IgD-negative memory B cell (primary cell): ENCODE results near the gene GPR107. TPM values are rescaled to one million over a fixed set of nuclear protein-coding genes. Genes with fewer than 3 reads are reported as not detected.

Experiments
- H3K27ac Mint-ChIP-seq, 3 donors: one replicate each; pipeline ENCODE4 v1.8.0; 2020 to 2022; ENCODE audit warnings: mild to moderate bottlenecking in 3 of 3, mixed read lengths in 3 of 3, moderate library complexity in 1 of 3
- H3K27me3 Mint-ChIP-seq: one replicate; pipeline ENCODE4 v1.8.0; 2021; ENCODE audit warnings: mixed read lengths
- H3K36me3 Mint-ChIP-seq: one replicate; pipeline ENCODE4 v1.8.0; 2020; ENCODE audit warnings: mild to moderate bottlenecking, mixed read lengths
- H3K4me1 Mint-ChIP-seq, 3 donors: one replicate each; pipeline ENCODE4 v1.8.0; 2020 to 2022; ENCODE audit warnings: mixed read lengths in 3 of 3, mild to moderate bottlenecking in 1 of 3
- H3K4me3 Mint-ChIP-seq, 4 donors: one replicate each; pipeline ENCODE4 v1.8.0; 2020 to 2022; ENCODE audit warnings: mild to moderate bottlenecking in 4 of 4, mixed read lengths in 4 of 4, moderate library complexity in 3 of 4
- H3K9me3 Mint-ChIP-seq, 3 donors: one replicate each; pipeline ENCODE4 v1.8.0; 2020 to 2021; ENCODE audit warnings: mixed read lengths in 3 of 3, mild to moderate bottlenecking in 1 of 3
- polyA plus RNA-seq: library from polyadenylated mRNA; unstranded; fragments of 300-500 nt; fragmentation: Illumina TruSeq; gene quantifications from one replicate; pipeline ENCODE4 v1.2.3, GENCODE V29; 2021

Gene GPR107
- polyA plus RNA-seq, 1 donor from 2014 or later = 2.1 TPM

- Mint-ChIP-seq H3K4me3 (no peak overlapping the region), H3K27ac (no peak overlapping the region), H3K4me1 (peaks cover under 1 to 9% (median 5%) of the 10 kb centered on the region in 3 donors), H3K27me3 (peaks cover under 1% of the 10 kb centered on the region), H3K36me3 (peaks cover 5% of the 10 kb centered on the region), H3K9me3 (no peaks in the 10 kb centered on the region)
Measured at GRCh38 chr9:130138171-130138653, 84.5 kb downstream of the GPR107 start.

DNA sequence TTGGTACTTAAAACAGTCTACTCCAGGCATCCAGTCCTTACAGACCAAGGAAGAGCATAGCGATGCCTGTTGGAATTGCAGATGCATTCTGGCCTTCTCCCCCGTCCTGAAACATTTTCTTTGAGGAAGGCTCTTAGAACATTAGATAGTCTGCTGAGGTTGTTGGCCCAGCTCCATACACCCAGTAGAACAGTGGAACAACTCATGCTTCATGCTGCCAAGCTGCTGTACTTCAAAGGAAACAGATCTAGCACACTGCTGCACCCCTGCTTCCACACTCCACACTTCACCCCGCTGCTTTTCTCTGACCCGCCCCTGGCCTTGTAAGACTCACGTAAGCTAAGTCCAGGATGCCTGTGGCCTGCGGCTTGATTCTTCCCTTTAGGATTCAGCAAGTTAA is 85.1 kb downstream of the GPR107 start:
- H3K36me3 Mint-ChIP-seq = peaks cover 5% of the 10 kb centered on the region
- H3K4me1 Mint-ChIP-seq = peaks cover 0 to 9% (median 5%) of the 10 kb centered on the region in 3 donors
- no peaks in the 10 kb centered on the region for H3K9me3 Mint-ChIP-seq
- H3K4me3 Mint-ChIP-seq = no peak overlapping the region
- peaks cover 7% of the 10 kb centered on the region for H3K27me3 Mint-ChIP-seq
- no peak overlapping the region for H3K27ac Mint-ChIP-seq

- peaks cover 5% of the 10 kb centered on the region for H3K36me3 Mint-ChIP-seq
- no peak overlapping the region for H3K27ac Mint-ChIP-seq
- no peak overlapping the region for H3K4me3 Mint-ChIP-seq
- H3K27me3 Mint-ChIP-seq = peaks cover 10% of the 10 kb centered on the region
- H3K4me1 Mint-ChIP-seq = peaks cover 0 to 9% (median 9%) of the 10 kb centered on the region in 3 donors
- no peaks in the 10 kb centered on the region for H3K9me3 Mint-ChIP-seq
Measured at GRCh38 chr9:130139251-130139650, 85.5 kb downstream of the GPR107 start.

DNA sequence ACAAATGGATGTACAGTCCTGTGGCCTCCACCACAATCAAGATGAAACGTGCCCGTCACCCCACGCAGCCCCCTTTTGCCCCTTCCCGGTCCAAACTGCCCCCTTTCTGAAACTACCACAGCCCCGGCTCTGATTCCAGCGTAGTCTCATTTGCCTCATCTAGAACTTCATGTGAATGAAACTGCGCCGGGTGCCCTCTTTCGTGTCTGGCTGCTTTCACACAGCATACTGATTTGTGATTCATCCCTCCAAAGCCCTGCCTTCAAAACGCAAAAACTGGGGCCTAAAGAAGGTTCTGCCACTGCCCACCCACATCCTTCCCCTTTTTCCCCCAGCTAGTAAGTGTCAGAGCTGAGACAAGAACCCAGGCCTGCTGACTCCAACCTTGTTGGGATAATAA is 87.0 kb downstream of the GPR107 start:
- no peak overlapping the region for H3K4me3 Mint-ChIP-seq
- H3K4me1 Mint-ChIP-seq = peaks cover 0 to 9% (median 7%) of the 10 kb centered on the region in 3 donors
- H3K27ac Mint-ChIP-seq = peak overlapping the region in 1 of 3 donors; percentile 47
- peaks cover 19% of the 10 kb centered on the region for H3K27me3 Mint-ChIP-seq
- peaks cover 5% of the 10 kb centered on the region for H3K36me3 Mint-ChIP-seq
- H3K9me3 Mint-ChIP-seq = no peaks in the 10 kb centered on the region

DNA sequence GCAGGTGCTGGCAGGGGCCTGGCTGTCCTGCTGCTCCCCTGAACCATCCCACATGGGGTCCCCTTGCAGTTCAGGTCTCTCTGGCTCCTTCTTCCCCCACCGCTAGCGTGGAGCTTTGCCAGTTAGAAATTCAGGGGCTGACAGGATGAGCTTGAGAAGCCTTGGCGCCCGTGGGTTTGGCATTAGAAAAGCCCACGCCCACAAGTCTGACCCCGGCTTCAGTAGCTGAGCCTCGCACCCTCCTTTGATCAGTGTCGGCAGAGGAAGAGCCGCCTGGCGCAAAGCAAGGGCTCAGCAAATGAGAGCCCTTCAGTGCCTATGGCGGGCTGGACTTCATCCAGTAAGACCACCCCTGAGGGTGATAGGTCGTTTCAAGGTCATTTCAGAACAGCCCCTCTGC is 88.3 kb downstream of the GPR107 start:
- Mint-ChIP-seq H3K4me3 (no peak overlapping the region), H3K4me1 (peaks cover 0 to 9% (median 6%) of the 10 kb centered on the region in 3 donors), H3K27ac (no peak overlapping the region), H3K9me3 (no peaks in the 10 kb centered on the region), H3K27me3 (peaks cover 21% of the 10 kb centered on the region), H3K36me3 (no peaks in the 10 kb centered on the region)

GRCh38 chr9:130142641-130143040 is 88.9 kb downstream of the GPR107 start:
- Mint-ChIP-seq H3K9me3 (no peaks in the 10 kb centered on the region), H3K4me1 (peaks cover 0 to 9% (median 6%) of the 10 kb centered on the region in 3 donors), H3K27ac (no peak overlapping the region), H3K4me3 (no peak overlapping the region), H3K36me3 (no peaks in the 10 kb centered on the region), H3K27me3 (peaks cover 21% of the 10 kb centered on the region)

DNA sequence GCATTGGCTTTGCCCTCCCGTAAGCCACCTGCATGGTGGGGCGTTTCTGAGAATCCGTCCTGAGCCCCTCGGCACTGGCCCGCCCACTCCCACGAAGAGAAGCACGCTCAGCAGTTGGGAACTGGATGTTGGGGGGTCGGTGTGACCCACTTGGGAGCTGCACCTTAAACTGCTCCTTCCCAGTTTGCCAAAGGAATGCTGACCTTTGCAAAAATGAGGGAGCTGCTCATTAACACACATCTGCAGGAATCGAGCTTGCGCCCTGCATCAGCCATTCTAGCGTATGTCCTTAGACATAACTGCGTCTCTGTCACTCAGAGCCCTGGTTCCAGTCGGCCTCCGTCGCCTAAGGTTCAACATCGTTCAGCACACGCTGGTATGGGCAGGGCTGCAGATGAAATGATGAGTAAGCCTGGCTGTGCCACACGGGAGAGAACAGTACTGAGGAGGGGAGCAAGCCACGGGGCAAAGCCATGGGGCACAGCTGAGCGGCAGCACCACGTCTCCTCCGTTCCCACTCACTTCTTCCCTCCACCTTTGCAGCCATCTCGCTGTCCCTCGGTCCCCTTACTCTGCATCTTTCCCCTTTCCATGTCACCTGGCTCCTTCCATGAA is 89.7 kb downstream of the GPR107 start:
- Mint-ChIP-seq H3K4me3 (no peak overlapping the region), H3K4me1 (peaks cover 0 to 9% (median 6%) of the 10 kb centered on the region in 3 donors), H3K27ac (peak overlapping the region in 1 of 3 donors; percentile 56), H3K27me3 (peaks cover 21% of the 10 kb centered on the region), H3K36me3 (no peaks in the 10 kb centered on the region), H3K9me3 (no peaks in the 10 kb centered on the region)

GRCh38 chr9:130143958-130144366 is 90.3 kb downstream of the GPR107 start:
- H3K4me3 Mint-ChIP-seq = peak overlapping the region in 2 of 4 donors; percentile 17 to 18
- no peaks in the 10 kb centered on the region for H3K36me3 Mint-ChIP-seq

GRCh38 chr9:130144703-130145102 is 91.0 kb downstream of the GPR107 start:
- Mint-ChIP-seq H3K4me1 (peaks cover 0 to 9% (median 6%) of the 10 kb centered on the region in 3 donors), H3K36me3 (no peaks in the 10 kb centered on the region), H3K4me3 (no peak overlapping the region), H3K27ac (no peak overlapping the region), H3K9me3 (no peaks in the 10 kb centered on the region), H3K27me3 (peaks cover 21% of the 10 kb centered on the region)

More at GRCh38 chr9:130143958-130144366, 90.3 kb downstream of the GPR107 start:
- peak overlapping the region in 1 of 3 donors; percentile 56 for H3K27ac Mint-ChIP-seq
- H3K4me1 Mint-ChIP-seq = peaks cover 0 to 9% (median 6%) of the 10 kb centered on the region in 3 donors
- H3K9me3 Mint-ChIP-seq = no peaks in the 10 kb centered on the region
- peaks cover 21% of the 10 kb centered on the region for H3K27me3 Mint-ChIP-seq

- no peak overlapping the region for H3K4me3 Mint-ChIP-seq
- H3K27me3 Mint-ChIP-seq = peaks cover 21% of the 10 kb centered on the region
- H3K27ac Mint-ChIP-seq = no peak overlapping the region
- peaks cover 0 to 7% (median 4%) of the 10 kb centered on the region in 3 donors for H3K4me1 Mint-ChIP-seq
- no peaks in the 10 kb centered on the region for H3K9me3 Mint-ChIP-seq
- H3K36me3 Mint-ChIP-seq = no peaks in the 10 kb centered on the region
Measured at GRCh38 chr9:130145658-130146057, 92.0 kb downstream of the GPR107 start.

DNA sequence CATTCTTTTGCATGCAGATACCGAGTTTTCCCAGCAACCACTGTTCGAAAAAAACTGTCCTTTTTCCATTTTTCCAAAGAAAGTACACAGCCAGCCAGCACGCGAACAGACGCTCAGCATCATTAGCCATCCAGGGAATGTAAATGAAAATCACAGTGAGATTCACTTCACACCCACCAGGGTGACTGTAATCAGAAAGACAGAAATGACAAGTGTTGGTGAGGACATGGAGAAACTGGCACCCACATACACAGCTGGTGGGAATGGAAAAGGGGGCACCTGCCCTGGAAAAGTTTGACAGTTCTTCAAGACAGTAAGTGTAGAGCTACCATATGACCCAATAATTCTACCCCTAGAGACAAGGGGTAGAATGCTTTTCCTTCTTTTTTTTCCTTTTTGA is 93.5 kb downstream of the GPR107 start:
- Mint-ChIP-seq H3K4me3 (no peak overlapping the region), H3K4me1 (peaks cover 0 to 3% (median 0%) of the 10 kb centered on the region in 3 donors), H3K36me3 (no peaks in the 10 kb centered on the region), H3K27me3 (peaks cover 21% of the 10 kb centered on the region), H3K9me3 (no peaks in the 10 kb centered on the region), H3K27ac (no peak overlapping the region)

DNA sequence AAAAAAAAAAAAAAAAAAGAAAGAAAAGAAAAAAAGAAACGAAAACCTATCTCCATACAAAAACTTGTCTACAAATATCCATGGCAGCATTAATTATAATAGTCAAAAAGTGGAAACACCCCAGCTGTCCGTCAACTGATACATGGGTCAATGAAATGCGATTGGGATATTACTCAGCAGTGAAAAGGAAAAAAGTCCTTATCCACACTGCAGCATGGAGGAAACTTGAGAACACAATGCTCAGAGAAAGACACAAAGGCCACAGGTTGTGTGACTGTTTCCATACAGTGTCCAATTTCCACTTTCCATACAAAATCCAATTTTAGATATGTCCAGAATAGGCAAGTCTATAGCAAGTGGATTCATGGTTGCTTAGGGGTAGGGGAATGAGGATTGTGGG is 94.2 kb downstream of the GPR107 start:
- H3K4me1 Mint-ChIP-seq = peaks cover 0 to 3% (median 0%) of the 10 kb centered on the region in 3 donors
- H3K27me3 Mint-ChIP-seq = peaks cover 21% of the 10 kb centered on the region
- no peaks in the 10 kb centered on the region for H3K36me3 Mint-ChIP-seq
- no peak overlapping the region for H3K4me3 Mint-ChIP-seq
- H3K9me3 Mint-ChIP-seq = no peaks in the 10 kb centered on the region
- H3K27ac Mint-ChIP-seq = no peak overlapping the region

- H3K36me3 Mint-ChIP-seq = no peaks in the 10 kb centered on the region
- peaks cover 0 to 1% (median 0%) of the 10 kb centered on the region in 3 donors for H3K4me1 Mint-ChIP-seq
- peaks cover 12% of the 10 kb centered on the region for H3K27me3 Mint-ChIP-seq
- no peak overlapping the region for H3K4me3 Mint-ChIP-seq
- H3K27ac Mint-ChIP-seq = no peak overlapping the region
- no peaks in the 10 kb centered on the region for H3K9me3 Mint-ChIP-seq
Measured at GRCh38 chr9:130149031-130149430, 95.3 kb downstream of the GPR107 start.

GRCh38 chr9:130149654-130150286 is 96.1 kb downstream of the GPR107 start:
- H3K4me1 Mint-ChIP-seq = no peaks in the 10 kb centered on the region
- no peaks in the 10 kb centered on the region for H3K9me3 Mint-ChIP-seq
- H3K4me3 Mint-ChIP-seq = no peak overlapping the region
- no peak overlapping the region for H3K27ac Mint-ChIP-seq
- peaks cover 10% of the 10 kb centered on the region for H3K27me3 Mint-ChIP-seq
- H3K36me3 Mint-ChIP-seq = no peaks in the 10 kb centered on the region

DNA sequence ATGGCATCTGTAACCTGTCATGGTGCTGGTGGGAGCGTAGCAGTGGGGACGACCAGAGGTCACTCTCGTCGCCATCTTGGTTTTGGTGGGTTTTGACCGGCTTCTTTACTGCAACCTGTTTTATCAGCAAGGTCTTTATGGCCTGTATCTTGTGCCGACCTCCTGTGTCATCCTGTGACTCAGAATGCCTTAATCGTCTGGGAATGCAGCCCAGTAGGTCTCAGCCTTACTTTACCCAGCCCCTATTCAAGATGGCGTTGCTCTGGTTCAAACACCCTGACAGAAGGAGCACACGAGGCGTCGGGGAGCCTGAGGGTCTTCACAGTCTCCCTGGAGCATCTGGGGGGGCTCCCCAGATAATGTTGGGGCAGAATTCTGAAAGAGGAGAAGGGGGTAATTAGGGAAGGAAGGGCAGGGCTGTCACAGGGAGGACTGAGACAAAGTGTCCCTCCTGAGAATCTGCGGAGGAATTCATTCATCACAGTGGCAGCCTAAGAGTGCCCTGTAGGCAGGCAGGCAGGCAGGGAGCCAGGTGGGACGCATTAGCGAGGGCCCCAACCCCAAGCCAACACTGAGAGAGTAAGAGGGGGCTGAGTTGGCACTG is 97.2 kb downstream of the GPR107 start:
- Mint-ChIP-seq H3K4me1 (no peaks in the 10 kb centered on the region), H3K9me3 (no peaks in the 10 kb centered on the region), H3K36me3 (no peaks in the 10 kb centered on the region), H3K27me3 (peaks cover 2% of the 10 kb centered on the region), H3K4me3 (no peak overlapping the region), H3K27ac (no peak overlapping the region)
